H9 (cell line): Measurements from ENCODE around the gene RAB3C. TPM values are rescaled to one million over a fixed set of nuclear protein-coding genes. Genes with fewer than 3 reads are reported as not detected.

Experiments
- DNase-seq: peaks from one replicate; pipeline ENCODE4 v3.0.0-alpha.2; 2017
- H2AFZ ChIP-seq: one replicate; pipeline ENCODE4 v1.6.1; 2013; ENCODE audit warnings: mild to moderate bottlenecking, low read length, control low read depth, moderate library complexity
- H2AK5ac ChIP-seq: 2 replicates; pipeline ENCODE4 v1.6.1; 2013; ENCODE audit warnings: low read length, control low read depth, mixed read lengths; ENCODE audit not compliant: insufficient read length
- H2BK120ac ChIP-seq: one replicate; pipeline ENCODE4 v1.6.1; 2013; ENCODE audit warnings: low read depth, mild to moderate bottlenecking, low read length, control low read depth, inconsistent platforms; ENCODE audit not compliant: poor library complexity, severe bottlenecking
- H2BK12ac ChIP-seq: 2 replicates; pipeline ENCODE4 v1.6.1; 2013; ENCODE audit warnings: low read length, control low read depth, mixed read lengths, low read depth; ENCODE audit not compliant: insufficient read length
- H2BK15ac ChIP-seq: 2 replicates; pipeline ENCODE4 v1.6.1; 2013; ENCODE audit warnings: low read depth, low read length, control low read depth
- H2BK20ac ChIP-seq: one replicate; pipeline ENCODE4 v1.6.1; 2013; ENCODE audit warnings: low read depth, mild to moderate bottlenecking, low read length, control low read depth, inconsistent platforms; ENCODE audit not compliant: poor library complexity, severe bottlenecking
- H2BK5ac ChIP-seq: 2 replicates; pipeline ENCODE4 v1.6.1; 2013; ENCODE audit warnings: low read length, control low read depth, mixed read lengths; ENCODE audit not compliant: insufficient read length
- H3K14ac ChIP-seq: 2 replicates; pipeline ENCODE4 v1.6.1; 2013; ENCODE audit warnings: low read length, control low read depth; ENCODE audit not compliant: insufficient read depth
- H3K18ac ChIP-seq: 2 replicates; pipeline ENCODE4 v1.6.1; 2013; ENCODE audit warnings: low read depth, mild to moderate bottlenecking, mixed read lengths, low read length, control low read depth; ENCODE audit not compliant: insufficient read length
- H3K23ac ChIP-seq: 2 replicates; pipeline ENCODE4 v1.6.1; 2013; ENCODE audit warnings: low read length, control low read depth, mixed read lengths, low read depth; ENCODE audit not compliant: insufficient read length
- H3K23me2 ChIP-seq: 2 replicates; pipeline ENCODE4 v1.6.1; 2013; ENCODE audit warnings: low read depth, mild to moderate bottlenecking, mixed read lengths, low read length, control low read depth; ENCODE audit not compliant: insufficient read length, poor library complexity, severe bottlenecking
- H3K27ac ChIP-seq: 2 replicates; pipeline ENCODE4 v1.5.1; 2013; ENCODE audit warnings: low read length, control low read depth, mixed read lengths, low read depth; ENCODE audit not compliant: insufficient read length
- H3K27me3 ChIP-seq: 2 replicates; pipeline ENCODE4 v1.6.1; 2013; ENCODE audit warnings: low read length, control low read depth, inconsistent platforms; ENCODE audit not compliant: insufficient read depth
- H3K4ac ChIP-seq: 2 replicates; pipeline ENCODE4 v1.6.1; 2013; ENCODE audit warnings: low read depth, mild to moderate bottlenecking, control low read depth, inconsistent platforms, low read length, moderate library complexity
- H3K4me1 ChIP-seq: 2 replicates; pipeline ENCODE4 v1.6.1; 2013; ENCODE audit warnings: low read length, control low read depth, inconsistent platforms; ENCODE audit not compliant: insufficient read depth
- H3K4me2 ChIP-seq: 2 replicates; pipeline ENCODE4 v1.6.1; 2013; ENCODE audit warnings: low read length, control low read depth, mixed read lengths; ENCODE audit not compliant: insufficient read length, insufficient read depth
- H3K56ac ChIP-seq: 2 replicates; pipeline ENCODE4 v1.6.1; 2013; ENCODE audit warnings: low read depth, mild to moderate bottlenecking, mixed read lengths, low read length, control low read depth; ENCODE audit not compliant: insufficient read length
- H3K79me1 ChIP-seq: 2 replicates; pipeline ENCODE4 v1.6.1; 2013; ENCODE audit warnings: low read depth, mild to moderate bottlenecking, moderate library complexity, low read length, control low read depth, inconsistent platforms; ENCODE audit not compliant: insufficient read depth, poor library complexity, severe bottlenecking
- H3K79me2 ChIP-seq: 2 replicates; pipeline ENCODE4 v1.6.1; 2013; ENCODE audit warnings: low read length, control low read depth, inconsistent platforms; ENCODE audit not compliant: insufficient read depth
- H3K9ac ChIP-seq: 2 replicates; pipeline ENCODE4 v1.6.1; 2013; ENCODE audit warnings: low read length, control low read depth, mixed read lengths; ENCODE audit not compliant: insufficient read length; ENCODE audit errors: extremely low read depth
- H3K9me3 ChIP-seq: one replicate; pipeline ENCODE4 v1.6.1; 2013; ENCODE audit warnings: low read depth, low read length, inconsistent platforms; ENCODE audit not compliant: control insufficient read depth
- H3T11ph ChIP-seq: one replicate; pipeline ENCODE4 v1.6.1; 2013; ENCODE audit warnings: mild to moderate bottlenecking, low read length, control low read depth, inconsistent platforms
- H4K20me1 ChIP-seq: one replicate; pipeline ENCODE4 v1.6.1; 2013; ENCODE audit not compliant: control insufficient read depth, insufficient read length, insufficient read depth
- H4K5ac ChIP-seq: 2 replicates; pipeline ENCODE4 v1.6.1; 2013; ENCODE audit warnings: low read depth, mild to moderate bottlenecking, mixed read lengths, low read length, control low read depth; ENCODE audit not compliant: insufficient read length
- H4K8ac ChIP-seq: replicated peaks from 2 replicates; pipeline ENCODE4 v1.6.1; 2013; ENCODE audit warnings: low read length, control low read depth, mixed read lengths, low read depth; ENCODE audit not compliant: insufficient read length
- H4K91ac ChIP-seq: 2 replicates; pipeline ENCODE4 v1.6.1; 2013; ENCODE audit warnings: low read depth, mild to moderate bottlenecking, moderate library complexity, mixed read lengths, low read length, control low read depth; ENCODE audit not compliant: insufficient read length
- H3K27ac Mint-ChIP-seq, 3 experiments: 2 replicates in 2 of 3; 3 replicates in 1 of 3; pipeline ENCODE4 v1.8.0; 2020 to 2021; ENCODE audit warnings: mixed read lengths in 3 of 3, mild to moderate bottlenecking in 1 of 3, moderate library complexity in 1 of 3
- H3K27me3 Mint-ChIP-seq: 2 replicates; pipeline ENCODE4 v1.8.0; 2021; ENCODE audit warnings: low read depth, mild to moderate bottlenecking, moderate library complexity, mixed read lengths
- H3K36me3 Mint-ChIP-seq, 3 experiments: 2 replicates in 2 of 3; 3 replicates in 1 of 3; pipeline ENCODE4 v1.8.0; 2020 to 2021; ENCODE audit warnings: low read depth in 3 of 3, mixed read lengths in 3 of 3; ENCODE audit not compliant: insufficient read depth in 1 of 3
- H3K4me1 Mint-ChIP-seq, 2 experiments: 2 replicates each; pipeline ENCODE4 v1.8.0; 2020; ENCODE audit warnings: mixed read lengths in 2 of 2
- H3K4me3 Mint-ChIP-seq, 2 experiments: 2 replicates in 1 of 2; 3 replicates in 1 of 2; pipeline ENCODE4 v1.8.0; 2020 to 2021; ENCODE audit warnings: mild to moderate bottlenecking in 2 of 2, mixed read lengths in 2 of 2, moderate library complexity in 1 of 2
- H3K9me3 Mint-ChIP-seq, 2 experiments: 2 replicates in 1 of 2; 3 replicates in 1 of 2; pipeline ENCODE4 v1.8.0; 2020; ENCODE audit warnings: mild to moderate bottlenecking in 2 of 2, mixed read lengths in 2 of 2, moderate library complexity in 1 of 2
- CTCF ChIP-seq: fragments of 200-600 bp; sonication (generic); conservative IDR thresholded peaks from 3 replicates; pipeline ENCODE4 v1.8.0; 2021; ENCODE audit warnings: antibody characterized with exemption, mild to moderate bottlenecking
- WGBS: extraction: QIAGEN DNeasy Blood & Tissue Kit; methylation state at CpG from one replicate; pipeline ENCODE4 v1.1.7; 2013; ENCODE audit warnings: missing lambda C conversion rate, low lambda C conversion rate, mixed read lengths; ENCODE audit not compliant: insufficient read length; ENCODE audit errors: extremely low coverage; 5-methylcytosine and 5-hydroxymethylcytosine counted together
- total RNA-seq: library from RNA; stranded (reverse); gene quantifications from 2 replicates; pipeline ENCODE4 v1.2.1, GENCODE V29; 2021

The RAB3C gene
- total RNA-seq, 1 experiment from 2014 or later = 16.3 TPM

GRCh38 chr5:58635416-58635815, 52.5 kb downstream of the RAB3C start:
- no peak overlapping the region for H3K56ac ChIP-seq
- WGBS = no CpG with 5 or more reads among the region's 2 CpGs
- H3K4me2 ChIP-seq = no peak overlapping the region
- no peak overlapping the region for H3K27ac Mint-ChIP-seq
- no peaks in the 10 kb centered on the region for H3K27me3 ChIP-seq
- no peak overlapping the region for H3K18ac ChIP-seq
- no peaks in the 10 kb centered on the region for H3K27me3 Mint-ChIP-seq
- H2AFZ ChIP-seq = no peak overlapping the region
- no peak overlapping the region for H4K5ac ChIP-seq
- H2BK120ac ChIP-seq = no peak overlapping the region
- no peaks in the 10 kb centered on the region for H3K23me2 ChIP-seq
- H3K9ac ChIP-seq = no peak overlapping the region
- H3K4me3 Mint-ChIP-seq = no peak overlapping the region
- no peak overlapping the region for H3K14ac ChIP-seq
- no peaks in the 10 kb centered on the region for H3K9me3 Mint-ChIP-seq
- H2BK5ac ChIP-seq = no peak overlapping the region
- H4K20me1 ChIP-seq = no peaks in the 10 kb centered on the region
- no peak overlapping the region for H2BK12ac ChIP-seq
- no peaks in the 10 kb centered on the region for H3K4me1 ChIP-seq
- no peak overlapping the region for H2BK20ac ChIP-seq
- H3K23ac ChIP-seq = no peak overlapping the region
- H3K27ac ChIP-seq = no peak overlapping the region
- H3K79me2 ChIP-seq = no peaks in the 10 kb centered on the region
- no peak overlapping the region for H4K8ac ChIP-seq
- no peak for DNase-seq
- TF ChIP-seq CTCF = no peak
- H2BK15ac ChIP-seq = no peak overlapping the region
- H3K79me1 ChIP-seq = no peaks in the 10 kb centered on the region
- no peak overlapping the region for H3T11ph ChIP-seq
- H3K4ac ChIP-seq = no peak overlapping the region
- H2AK5ac ChIP-seq = no peak overlapping the region
- no peak overlapping the region for H4K91ac ChIP-seq
- no peaks in the 10 kb centered on the region for H3K36me3 Mint-ChIP-seq
- H3K9me3 ChIP-seq = no peaks in the 10 kb centered on the region
- H3K4me1 Mint-ChIP-seq = no peaks in the 10 kb centered on the region
